HepG2 (cell line): ENCODE measurements around the gene CEP128.

Experiments used
- ETS1 ChIP-seq: sonication (generic); formaldehyde crosslinking; IDR thresholded peaks from 2 replicates; pipeline ENCODE4 v1.4.0; 2020; ENCODE audit warnings: missing genetic modification reagents
- POLR2AphosphoS5 ChIP-seq: IDR thresholded peaks from 2 replicates; pipeline ENCODE4 v1.6.1; 2012; ENCODE audit warnings: low read depth, low read length

GRCh38 chr14:80518173-80518572 is 423.4 kb downstream of the CEP128 start:
- TF ChIP-seq ETS1 = no peak
- no peak for TF ChIP-seq POLR2AphosphoS5
